ENCODE results near the gene MAP2K6. TPM values are rescaled to one million over a fixed set of nuclear protein-coding genes. Genes with fewer than 3 reads are reported as not detected.

Gene MAP2K6
- polyA plus RNA-seq, 1 experiment = 1.2 TPM

DNA sequence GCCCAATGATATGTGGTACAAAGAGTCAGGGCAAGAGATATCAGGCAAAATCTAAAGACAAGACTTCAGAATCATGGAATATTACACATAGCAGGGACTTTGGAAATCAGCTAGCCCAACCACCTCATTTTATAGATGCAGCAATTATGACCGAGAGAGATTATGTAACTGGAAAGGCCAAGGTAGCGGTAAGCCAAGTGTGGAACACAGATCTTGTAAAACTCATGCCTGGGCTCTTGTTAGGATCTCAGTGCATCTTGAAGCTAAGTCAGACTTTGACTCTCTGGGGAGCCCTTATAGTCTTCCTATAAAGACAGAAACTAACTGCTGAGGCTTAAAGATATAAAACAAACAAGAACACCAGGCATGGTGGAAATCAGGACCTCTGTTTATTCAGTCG, 18.6 kb downstream of the MAP2K6 start:
- Histone ChIP-seq H3K4me3 (ENCODE audit: low read depth, low read length) (no peak overlapping the region), H3K36me3 (ENCODE audit: control insufficient read depth, insufficient read depth, low read length) (no peaks in the 10 kb centered on the region), H3K27me3 (ENCODE audit: control insufficient read depth, insufficient read depth, low read length) (no peaks in the 10 kb centered on the region; the same call in 1 of the 2 replicates)
- TF ChIP-seq, protein P1, sequence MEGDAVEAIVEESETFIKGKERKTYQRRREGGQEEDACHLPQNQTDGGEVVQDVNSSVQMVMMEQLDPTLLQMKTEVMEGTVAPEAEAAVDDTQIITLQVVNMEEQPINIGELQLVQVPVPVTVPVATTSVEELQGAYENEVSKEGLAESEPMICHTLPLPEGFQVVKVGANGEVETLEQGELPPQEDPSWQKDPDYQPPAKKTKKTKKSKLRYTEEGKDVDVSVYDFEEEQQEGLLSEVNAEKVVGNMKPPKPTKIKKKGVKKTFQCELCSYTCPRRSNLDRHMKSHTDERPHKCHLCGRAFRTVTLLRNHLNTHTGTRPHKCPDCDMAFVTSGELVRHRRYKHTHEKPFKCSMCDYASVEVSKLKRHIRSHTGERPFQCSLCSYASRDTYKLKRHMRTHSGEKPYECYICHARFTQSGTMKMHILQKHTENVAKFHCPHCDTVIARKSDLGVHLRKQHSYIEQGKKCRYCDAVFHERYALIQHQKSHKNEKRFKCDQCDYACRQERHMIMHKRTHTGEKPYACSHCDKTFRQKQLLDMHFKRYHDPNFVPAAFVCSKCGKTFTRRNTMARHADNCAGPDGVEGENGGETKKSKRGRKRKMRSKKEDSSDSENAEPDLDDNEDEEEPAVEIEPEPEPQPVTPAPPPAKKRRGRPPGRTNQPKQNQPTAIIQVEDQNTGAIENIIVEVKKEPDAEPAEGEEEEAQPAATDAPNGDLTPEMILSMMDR (IDR thresholded peaks at IDR 0.05; ENCODE audit: insufficient read depth, low read depth, low read length) = no peak
- POLR2A ChIA-PET = no interaction called here
- DNase-seq (ENCODE audit: low read depth) = no peak
- CTCF ChIA-PET = no interaction called here

DNA sequence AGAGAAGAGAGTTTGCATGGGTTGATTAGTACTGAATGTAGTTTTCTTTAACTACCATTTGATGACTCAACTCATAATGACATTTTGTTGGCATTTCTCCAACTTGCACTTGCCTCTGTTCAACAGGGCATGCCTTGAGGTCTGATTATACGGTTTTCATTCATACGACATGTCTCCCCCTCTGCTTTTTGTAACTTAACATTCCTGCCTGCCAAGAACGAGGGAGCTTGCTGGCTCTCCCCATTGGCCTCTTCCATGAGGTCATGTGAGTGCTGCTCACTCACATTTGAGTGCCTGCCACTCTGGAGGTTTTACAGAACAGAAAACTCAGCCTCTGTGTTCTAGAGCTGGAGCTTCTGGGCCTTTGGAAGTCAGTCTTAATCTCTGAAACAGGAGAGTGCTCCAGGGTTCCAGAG, 19.7 kb downstream of the MAP2K6 start:
- Histone ChIP-seq H3K36me3 (ENCODE audit: control insufficient read depth, insufficient read depth, low read length) (no peaks in the 10 kb centered on the region), H3K27me3 (ENCODE audit: control insufficient read depth, insufficient read depth, low read length) (no peaks in the 10 kb centered on the region), H3K4me3 (ENCODE audit: low read depth, low read length) (no peak overlapping the region)
- TF ChIP-seq, protein P1 (IDR thresholded peaks at IDR 0.05; ENCODE audit: insufficient read depth, low read depth, low read length) = no peak
- CTCF ChIA-PET = no interaction called here
- DNase-seq (ENCODE audit: low read depth) = no peak
- POLR2A ChIA-PET = no interaction called here

DNA sequence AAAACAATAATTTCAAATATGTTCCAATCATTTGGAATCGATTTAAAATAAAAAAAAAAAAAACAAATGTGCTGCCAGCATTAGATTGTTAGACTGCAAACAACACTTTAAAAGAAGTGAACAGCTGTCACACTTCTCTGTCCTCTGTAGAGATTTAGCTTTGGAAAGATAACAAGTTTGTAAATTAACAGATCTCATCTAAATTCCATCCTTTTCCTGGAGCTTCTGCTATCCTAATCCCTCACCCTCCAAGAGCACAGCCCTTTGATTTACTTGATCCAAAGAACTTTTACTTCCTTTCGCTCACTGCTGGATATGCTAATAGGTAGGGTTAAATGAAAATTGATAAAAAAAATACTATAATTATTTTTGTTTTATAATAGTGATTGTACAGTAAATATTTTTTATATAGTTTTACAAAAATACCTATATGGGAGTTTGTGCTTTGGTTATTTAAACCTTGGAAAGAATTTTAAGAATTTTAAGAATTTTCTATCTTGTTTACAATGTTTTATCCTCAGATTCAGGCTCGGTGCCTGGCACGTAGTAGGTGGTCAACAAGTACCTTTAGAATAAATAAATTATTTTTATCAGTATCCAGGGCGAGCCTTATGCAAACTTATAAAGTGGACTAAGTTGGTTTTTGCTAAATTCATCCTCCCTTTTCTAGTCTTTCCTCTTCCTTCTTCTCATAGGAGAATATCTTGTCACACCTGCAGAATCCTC, 21.6 kb downstream of the MAP2K6 start:
- H3K36me3 ChIP-seq (ENCODE audit: control insufficient read depth, insufficient read depth, low read length) = no peaks in the 10 kb centered on the region

DNA sequence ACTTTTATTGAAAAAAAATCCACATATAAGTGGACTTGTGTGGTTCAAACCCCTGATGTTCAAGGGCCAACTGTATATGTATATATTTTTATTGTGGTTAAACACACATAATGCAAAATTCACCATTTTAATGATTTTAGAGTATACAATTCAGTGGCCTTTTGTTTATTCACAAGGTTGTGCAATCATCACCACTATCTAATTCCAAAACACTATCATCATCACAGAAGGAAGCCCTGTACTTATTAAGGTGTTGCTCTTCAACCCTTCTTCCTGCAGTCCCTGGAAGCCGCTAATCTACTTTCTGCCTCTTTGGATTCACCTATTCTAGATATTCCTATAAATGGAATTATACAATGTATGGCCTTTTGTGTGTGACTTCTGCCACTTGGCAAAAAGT, 23.0 kb downstream of the MAP2K6 start:
- DNase-seq (ENCODE audit: low read depth) = no peak
- no peaks in the 10 kb centered on the region for H3K36me3 ChIP-seq (ENCODE audit: control insufficient read depth, insufficient read depth, low read length)
- no peaks in the 10 kb centered on the region for H3K27me3 ChIP-seq (ENCODE audit: control insufficient read depth, insufficient read depth, low read length)
- H3K4me3 ChIP-seq (ENCODE audit: low read depth, low read length) = no peak overlapping the region
- TF ChIP-seq, protein P1 (IDR thresholded peaks at IDR 0.05; ENCODE audit: insufficient read depth, low read depth, low read length) = no peak
- CTCF ChIA-PET = interaction anchor here (1.5 kb wide), 1 partner anchor 14 kb away, joined by 4 read pairs; no protein-coding TSS in a partner anchor
- POLR2A ChIA-PET = no interaction called here

More for the DNA sequence above, 21.6 kb downstream of the MAP2K6 start:
- POLR2A ChIA-PET = no interaction called here
- TF ChIP-seq, protein P1 (IDR thresholded peaks at IDR 0.05; ENCODE audit: insufficient read depth, low read depth, low read length) = no peak
- no peak overlapping the region for H3K4me3 ChIP-seq (ENCODE audit: low read depth, low read length)
- no peaks in the 10 kb centered on the region for H3K27me3 ChIP-seq (ENCODE audit: control insufficient read depth, insufficient read depth, low read length)
- CTCF ChIA-PET = interaction anchor here (1.5 kb wide), 1 partner anchor 15 kb away, joined by 4 read pairs; no protein-coding TSS in a partner anchor
- DNase-seq (ENCODE audit: low read depth) = no peak

DNA sequence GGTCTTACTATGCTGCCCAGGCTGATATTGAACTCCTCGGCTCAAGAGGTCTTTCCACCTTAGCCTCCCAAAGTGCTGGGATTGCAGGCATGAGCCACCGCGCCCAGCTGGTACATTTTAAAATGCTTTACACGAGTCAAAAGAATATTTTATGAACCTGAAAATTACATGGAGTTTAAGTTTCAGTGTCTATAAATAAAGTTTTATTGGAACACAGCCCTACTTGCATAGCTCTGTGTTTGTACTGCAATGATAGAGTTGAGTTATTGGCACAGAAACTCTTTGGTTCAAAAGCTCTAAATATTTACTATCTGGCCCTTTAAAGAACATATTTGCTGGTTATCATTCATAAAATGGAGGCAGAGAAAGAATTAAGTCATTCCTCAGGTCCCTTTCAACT, 24.3 kb downstream of the MAP2K6 start:
- H3K4me3 ChIP-seq (ENCODE audit: low read depth, low read length) = no peak overlapping the region
- TF ChIP-seq, protein P1 (IDR thresholded peaks at IDR 0.05; ENCODE audit: insufficient read depth, low read depth, low read length) = no peak
- ChIA-PET POLR2A (no interaction called here), CTCF (no interaction called here)
- H3K36me3 ChIP-seq (ENCODE audit: control insufficient read depth, insufficient read depth, low read length) = no peaks in the 10 kb centered on the region
- no peaks in the 10 kb centered on the region for H3K27me3 ChIP-seq (ENCODE audit: control insufficient read depth, insufficient read depth, low read length)
- no peak for DNase-seq (ENCODE audit: low read depth)
